HCT116 (cell line): ENCODE data around the gene SPCS2. TPM values are rescaled to one million over a fixed set of nuclear protein-coding genes. Genes with fewer than 3 reads are reported as not detected.

Source experiments
- ATAC-seq: fragments of 200-7000 bp; cut with Tn5 transposase; 2 replicates; pipeline ENCODE4 v1.9.1; 2020; ENCODE audit warnings: mild to moderate bottlenecking, moderate library complexity
- Bru-seq: library from RNA; stranded (reverse); fragments of 400-500 nt; gene quantifications from one replicate; lab custom pipeline; 2021; lab: Mats Ljungman, UMichigan
- BruChase-seq, 2 experiments: library from RNA; stranded (reverse); fragments of 400-500 nt; gene quantifications; one replicate each; lab custom pipeline; 2021; lab: Mats Ljungman, UMichigan
- BruUV-seq: library from RNA; stranded (reverse); fragments of 400-500 nt; replicated peaks from 2 replicates; lab custom pipeline; 2021; lab: Mats Ljungman, UMichigan
- CTCF ChIA-PET: fragments of 300-600 bp; sonication (Branson Sonifier 250); formaldehyde crosslinking; loops from one replicate; lab custom pipeline; 2021; ENCODE audit warnings: antibody characterized with exemption; lab: Charles Lee
- POLR2A ChIA-PET: fragments of 300-600, 350-600 bp; sonication (Branson Sonifier 250); formaldehyde crosslinking; loops from one replicate; lab custom pipeline; 2021; ENCODE audit warnings: antibody characterized with exemption; lab: Charles Lee
- RAD21 ChIA-PET, 2 experiments: fragments of 300-600 bp; sonication (Branson Sonifier 250); formaldehyde crosslinking; loops; one replicate each; lab custom pipeline; 2023; ENCODE audit warnings: low total read pairs in 2 of 2; ENCODE audit not compliant: uncharacterized antibody in 2 of 2, unreplicated experiment in 2 of 2, low non-redundant PET in 1 of 2; lab: Charles Lee
- DNase-seq: peaks from one replicate; pipeline ENCODE4 v3.0.0-alpha.2; 2010; ENCODE audit warnings: low read depth, low spot score
- H2AFZ ChIP-seq: fragments of 200-600 bp; shearing (Covaris generic), sonication (generic); 2 replicates; pipeline ENCODE4 v1.6.1; 2017; ENCODE audit warnings: low read depth, mixed run types, mixed read lengths, antibody characterized with exemption, low read length; ENCODE audit not compliant: poor library complexity, severe bottlenecking
- H3K27ac ChIP-seq: 2 replicates; pipeline ENCODE4 v1.5.1; 2012; ENCODE audit warnings: low read depth, low read length
- H3K27me3 ChIP-seq: fragments of 200-600 bp; sonication (generic); 2 replicates; pipeline ENCODE4 v1.6.1; 2016; ENCODE audit warnings: mixed run types, low read length, mixed read lengths; ENCODE audit not compliant: insufficient read depth
- H3K36me3 ChIP-seq, 2 experiments: fragments of 200-500 bp in 1 of 2; fragments of 200-600 bp in 1 of 2; sonication (Bioruptor generic) in 1 of 2; sonication (generic) in 1 of 2; 2 replicates each; pipeline versions ENCODE4 v1.5.1 to v1.6.1; 2014 to 2016; ENCODE audit warnings: low read length in 2 of 2, inconsistent platforms in 1 of 2, mixed read lengths in 1 of 2, mixed run types in 1 of 2; ENCODE audit not compliant: insufficient read depth in 2 of 2, control insufficient read depth in 1 of 2
- H3K4me1 ChIP-seq, 2 experiments: fragments of 200-600 bp in 1 of 2; sonication (generic) in 1 of 2; 2 replicates each; pipeline versions ENCODE4 v1.5.1 to v1.6.1; 2012 to 2017; ENCODE audit warnings: low read length in 2 of 2, inconsistent platforms in 1 of 2, mild to moderate bottlenecking in 1 of 2, mixed read lengths in 1 of 2, mixed run types in 1 of 2, moderate library complexity in 1 of 2; ENCODE audit not compliant: insufficient read depth in 2 of 2, control insufficient read depth in 1 of 2
- H3K4me2 ChIP-seq: fragments of 200-600 bp; sonication (generic); 2 replicates; pipeline ENCODE4 v1.6.1; 2017; ENCODE audit warnings: mixed run types, low read length, mixed read lengths
- H3K4me3 ChIP-seq, 2 experiments: fragments of 200-600 bp in 1 of 2; sonication (generic) in 1 of 2; replicated peaks in 1 of 2; 2 replicates each; pipeline ENCODE4 v1.5.1; 2011 to 2016; ENCODE audit warnings: low read length in 2 of 2, control low read depth in 1 of 2, low read depth in 1 of 2, mild to moderate bottlenecking in 1 of 2, mixed read lengths in 1 of 2, mixed run types in 1 of 2
- H3K79me2 ChIP-seq: fragments of 200-600 bp; sonication (generic); 2 replicates; pipeline ENCODE4 v1.6.1; 2017; ENCODE audit warnings: mild to moderate bottlenecking, mixed run types, low read length, moderate library complexity, mixed read lengths; ENCODE audit not compliant: insufficient read depth
- H3K9ac ChIP-seq: fragments of 200-600 bp; sonication (generic); 2 replicates; pipeline ENCODE4 v1.6.1; 2016; ENCODE audit warnings: low read length, mixed read lengths
- H3K9me2 ChIP-seq: fragments of 200-600 bp; sonication (generic), shearing (Covaris generic); 2 replicates; pipeline ENCODE4 v1.6.1; 2017; ENCODE audit warnings: mixed run types, mild to moderate bottlenecking, moderate library complexity; ENCODE audit not compliant: insufficient read depth
- H3K9me3 ChIP-seq, 2 experiments: fragments of 200-500 bp in 1 of 2; fragments of 200-600 bp in 1 of 2; sonication (Bioruptor generic) in 1 of 2; sonication (generic) in 1 of 2; 2 replicates each; pipeline ENCODE4 v1.6.1; 2014 to 2017; ENCODE audit warnings: low read length in 2 of 2, mixed read lengths in 2 of 2, inconsistent platforms in 1 of 2, low read depth in 1 of 2, mild to moderate bottlenecking in 1 of 2, mixed run types in 1 of 2, moderate library complexity in 1 of 2; ENCODE audit not compliant: control insufficient read depth in 1 of 2, insufficient read depth in 1 of 2
- H4K20me1 ChIP-seq: fragments of 200-600 bp; sonication (generic), shearing (Covaris generic); 2 replicates; pipeline ENCODE4 v1.6.1; 2017; ENCODE audit warnings: mixed run types, mild to moderate bottlenecking, moderate library complexity; ENCODE audit not compliant: insufficient read depth
- CBX3 ChIP-seq: IDR thresholded peaks from 2 replicates; pipeline ENCODE4 v1.6.1; 2012; ENCODE audit warnings: low read depth
- CEBPB ChIP-seq: IDR thresholded peaks from 2 replicates; pipeline ENCODE4 v1.6.1; 2012; ENCODE audit warnings: low read depth
- CTCF ChIP-seq, 3 experiments: fragments of 200-600 bp in 1 of 3; sonication (generic) in 1 of 3; IDR thresholded peaks in 2 of 3; conservative IDR thresholded peaks in 1 of 3; 2 replicates each; pipeline ENCODE4 v1.5.1; 2012 to 2017; ENCODE audit warnings: low read depth in 2 of 3, low read length in 2 of 3, antibody characterized with exemption in 1 of 3, borderline replicate concordance in 1 of 3, control low read depth in 1 of 3, mild to moderate bottlenecking in 1 of 3, mixed read lengths in 1 of 3, mixed run types in 1 of 3, moderate library complexity in 1 of 3; ENCODE audit not compliant: insufficient read depth in 1 of 3
- EGR1 ChIP-seq: IDR thresholded peaks from 2 replicates; pipeline ENCODE4 v1.6.1; 2012; ENCODE audit warnings: low read depth
- ELF1 ChIP-seq: IDR thresholded peaks from 2 replicates; pipeline ENCODE4 v1.6.1; 2012; ENCODE audit warnings: low read depth, borderline replicate concordance
- EZH2 ChIP-seq: fragments of 200-600 bp; sonication (generic); IDR thresholded peaks from 2 replicates; pipeline ENCODE4 v1.6.1; 2017; ENCODE audit warnings: antibody characterized with exemption, mixed run types
- EZH2phosphoT487 ChIP-seq: fragments of 200-600 bp; IDR thresholded peaks from 2 replicates; pipeline ENCODE4 v1.6.1; 2018; ENCODE audit warnings: antibody characterized with exemption, borderline replicate concordance
- FOSL1 ChIP-seq: IDR thresholded peaks from 2 replicates; pipeline ENCODE4 v1.6.1; 2012; ENCODE audit warnings: low read depth
- JUND ChIP-seq: IDR thresholded peaks from 2 replicates; pipeline ENCODE4 v1.6.1; 2012
- MAX ChIP-seq: IDR thresholded peaks from 2 replicates; pipeline ENCODE4 v1.6.1; 2012
- POLR2A ChIP-seq: IDR thresholded peaks from 2 replicates; pipeline ENCODE4 v1.7.0; 2011; ENCODE audit warnings: borderline replicate concordance; ENCODE audit not compliant: insufficient read depth, insufficient read length; ENCODE audit errors: extremely low read depth
- POLR2AphosphoS5 ChIP-seq: IDR thresholded peaks from 2 replicates; pipeline ENCODE4 v1.6.1; 2011; ENCODE audit warnings: mild to moderate bottlenecking, low read depth, low read length, moderate library complexity
- RAD21 ChIP-seq: IDR thresholded peaks from 2 replicates; pipeline ENCODE4 v1.6.1; 2012; ENCODE audit warnings: low read depth, mild to moderate bottlenecking
- SP1 ChIP-seq: IDR thresholded peaks from 2 replicates; pipeline ENCODE4 v1.6.1; 2012; ENCODE audit warnings: low read depth
- ZNF274 ChIP-seq: fragments of 200-500 bp; sonication (Bioruptor generic); IDR thresholded peaks from 2 replicates; pipeline ENCODE4 v1.6.1; 2014; ENCODE audit warnings: mild to moderate bottlenecking, low read depth, low read length, inconsistent platforms
- intact Hi-C: fragments of 100-400 bp; cut with micrococcal nuclease; formaldehyde crosslinking; loops from 2 replicates; pipeline ENCODE4 v1.10.0; 2022
- long read RNA-seq: library from polyadenylated mRNA; unstranded; transcript quantifications from one replicate; pipeline ENCODE4 v2.0.0, GENCODE V29; 2021; ENCODE audit not compliant: unreplicated experiment
- polyA plus RNA-seq: library from polyadenylated mRNA; unstranded; fragments of >200 nt; gene quantifications from 2 replicates; pipeline ENCODE4 v1.2.1, GENCODE V29; 2012; ENCODE audit warnings: missing spikeins
- total RNA-seq: library from RNA; stranded (reverse); gene quantifications from one replicate; pipeline ENCODE4 v1.2.1, GENCODE V29; 2021; ENCODE audit not compliant: unreplicated experiment
- TF ChIP-seq, protein P1 (sequence below): IDR thresholded peaks from 2 replicates; pipeline ENCODE4 v1.6.1; 2012; ENCODE audit warnings: low read depth
- TF ChIP-seq, protein P2 (sequence below): IDR thresholded peaks from 2 replicates; pipeline ENCODE4 v1.6.1; 2011; ENCODE audit warnings: mild to moderate bottlenecking, low read length, moderate library complexity; ENCODE audit not compliant: insufficient replicate concordance; ENCODE audit errors: extremely low read depth

The SPCS2 gene
- total RNA-seq (133 TPM), Bru-seq, nascent RNA (percentile 93 among the genes with signal in this experiment), BruChase-seq, experiment 1, labeled RNA remaining after a 6-hour chase (percentile 92 among the genes with signal in this experiment), BruChase-seq, experiment 2, labeled RNA remaining after a 2-hour chase (percentile 90 among the genes with signal in this experiment)
- 79.7 and 119 TPM in 2 replicates for polyA plus RNA-seq
- long read RNA-seq, partial matches to known transcripts = 13 of 29 reads
- long read RNA-seq, other reads (novel, unspliced or antisense) = 3 of 29 reads

DNA sequence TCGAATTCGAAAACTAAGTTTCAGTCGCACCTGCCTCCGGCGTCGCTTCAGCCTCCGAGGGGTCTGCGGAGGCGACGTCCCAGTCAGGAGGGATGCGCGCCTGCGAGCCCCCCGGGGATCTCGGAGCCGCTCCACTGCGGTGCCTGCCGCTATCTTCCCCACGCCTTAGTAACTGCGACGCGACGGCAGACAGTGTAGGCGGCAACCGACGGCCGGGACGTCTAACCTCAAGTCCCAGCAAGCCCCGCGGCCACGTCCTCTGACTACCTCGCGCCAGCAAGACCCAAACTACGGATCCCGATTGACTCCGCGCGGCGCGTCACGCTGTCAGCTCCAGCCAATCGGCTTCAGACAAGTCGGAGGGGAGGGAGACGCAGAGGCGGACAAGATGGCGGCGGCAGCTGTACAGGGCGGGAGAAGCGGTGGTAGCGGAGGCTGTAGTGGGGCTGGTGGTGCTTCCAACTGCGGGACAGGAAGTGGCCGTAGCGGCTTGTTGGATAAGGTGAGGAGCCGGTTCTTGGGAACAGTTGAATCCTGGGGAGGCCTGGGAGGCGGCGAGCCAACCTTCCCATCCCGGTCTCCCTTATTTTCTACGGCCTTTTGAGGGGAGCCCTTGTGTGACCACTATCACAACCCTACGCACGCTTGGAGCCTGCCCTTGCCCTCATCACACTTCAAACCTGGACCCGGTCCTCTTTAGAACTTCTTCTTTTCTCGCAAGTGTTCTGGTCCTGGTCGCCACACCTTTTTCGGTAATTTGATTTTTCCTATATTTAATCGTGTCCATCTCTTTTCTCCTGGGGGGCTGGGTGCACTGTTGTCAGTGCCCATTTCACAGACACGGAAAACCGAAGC is at the start of gene SPCS2, which contains the start of gene XRRA1:
Gene SPCS2, plus strand, starts transcription at position 369 of the 855 bp plus-strand sequence. Its CDS starts 20 bp downstream, at position 389.
Gene XRRA1, minus strand, starts transcription at position 194 of the 855 bp plus-strand sequence. CDS start 8,213 bp downstream, outside the sequence.
- ChIA-PET RAD21 (no interaction called here), POLR2A (interaction anchor here (0.5 to 1.0 kb wide), 3 partner anchors 9 to 199 kb away, joined by 3 to 5 read pairs (median 5); partner anchors contain the start of gene NEU3), CTCF (interaction anchor here (0.9 to 1.0 kb wide), 2 partner anchors 293 to 300 kb away, joined by 3 read pairs; no protein-coding TSS in a partner anchor)
- ATAC-seq (peak; percentile 98), DNase-seq (peak; percentile 97)
- Histone ChIP-seq H3K4me1 (peaks cover 8 to 19% of the 10 kb centered on the region in 2 experiments), H3K9me2 (no peaks in the 10 kb centered on the region), H3K27me3 (no peaks in the 10 kb centered on the region), H2AFZ (peak within 1 kb of the TSS; percentile 17), H3K36me3 (peaks cover 0 to 10% of the 10 kb centered on the region in 2 experiments; a peak in 1 of 4 replicates), H3K4me3 (peak within 1 kb of the TSS; percentile 100), H3K4me2 (peak within 1 kb of the TSS; percentile 91), H3K79me2 (peaks cover 67% of the 10 kb centered on the region), H4K20me1 (0 out of 2 replicates have a peak, but pooled peaks cover 4% of the 10 kb centered on the region), H3K9ac (peak within 1 kb of the TSS; percentile 97), H3K27ac (peak within 1 kb of the TSS; percentile 55), H3K9me3 (no peaks in the 10 kb centered on the region)
- TSS peak; percentile 68 for BruUV-seq
- intact Hi-C loops = no loop called here
- TF ChIP-seq FOSL1 = no peak
- TF ChIP-seq ZNF274 = no peak
- TF ChIP-seq SP1 = peak; percentile 83
- no peak for TF ChIP-seq ELF1
- TF ChIP-seq RAD21 = no peak
- peak; percentile 87 for TF ChIP-seq POLR2AphosphoS5
- TF ChIP-seq EGR1 = peak; percentile 69
- TF ChIP-seq EZH2 = no peak
- TF ChIP-seq JUND = no peak; the same call in 1 of the 2 replicates
- TF ChIP-seq, protein P1, sequence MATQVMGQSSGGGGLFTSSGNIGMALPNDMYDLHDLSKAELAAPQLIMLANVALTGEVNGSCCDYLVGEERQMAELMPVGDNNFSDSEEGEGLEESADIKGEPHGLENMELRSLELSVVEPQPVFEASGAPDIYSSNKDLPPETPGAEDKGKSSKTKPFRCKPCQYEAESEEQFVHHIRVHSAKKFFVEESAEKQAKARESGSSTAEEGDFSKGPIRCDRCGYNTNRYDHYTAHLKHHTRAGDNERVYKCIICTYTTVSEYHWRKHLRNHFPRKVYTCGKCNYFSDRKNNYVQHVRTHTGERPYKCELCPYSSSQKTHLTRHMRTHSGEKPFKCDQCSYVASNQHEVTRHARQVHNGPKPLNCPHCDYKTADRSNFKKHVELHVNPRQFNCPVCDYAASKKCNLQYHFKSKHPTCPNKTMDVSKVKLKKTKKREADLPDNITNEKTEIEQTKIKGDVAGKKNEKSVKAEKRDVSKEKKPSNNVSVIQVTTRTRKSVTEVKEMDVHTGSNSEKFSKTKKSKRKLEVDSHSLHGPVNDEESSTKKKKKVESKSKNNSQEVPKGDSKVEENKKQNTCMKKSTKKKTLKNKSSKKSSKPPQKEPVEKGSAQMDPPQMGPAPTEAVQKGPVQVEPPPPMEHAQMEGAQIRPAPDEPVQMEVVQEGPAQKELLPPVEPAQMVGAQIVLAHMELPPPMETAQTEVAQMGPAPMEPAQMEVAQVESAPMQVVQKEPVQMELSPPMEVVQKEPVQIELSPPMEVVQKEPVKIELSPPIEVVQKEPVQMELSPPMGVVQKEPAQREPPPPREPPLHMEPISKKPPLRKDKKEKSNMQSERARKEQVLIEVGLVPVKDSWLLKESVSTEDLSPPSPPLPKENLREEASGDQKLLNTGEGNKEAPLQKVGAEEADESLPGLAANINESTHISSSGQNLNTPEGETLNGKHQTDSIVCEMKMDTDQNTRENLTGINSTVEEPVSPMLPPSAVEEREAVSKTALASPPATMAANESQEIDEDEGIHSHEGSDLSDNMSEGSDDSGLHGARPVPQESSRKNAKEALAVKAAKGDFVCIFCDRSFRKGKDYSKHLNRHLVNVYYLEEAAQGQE = no peak
- no peak for TF ChIP-seq EZH2phosphoT487
- TF ChIP-seq CEBPB = no peak
- TF ChIP-seq POLR2A = peak; percentile 94
- TF ChIP-seq CTCF (IDR thresholded peaks at IDR 0.05 in 2 of 3, conservative IDR thresholded peaks at IDR 0.05 in 1 of 3; ENCODE audit: borderline replicate concordance in 1 of 3, insufficient read depth in 1 of 3, low read depth in 2 of 3, low read length in 2 of 3) = no peak
- TF ChIP-seq, protein P2, sequence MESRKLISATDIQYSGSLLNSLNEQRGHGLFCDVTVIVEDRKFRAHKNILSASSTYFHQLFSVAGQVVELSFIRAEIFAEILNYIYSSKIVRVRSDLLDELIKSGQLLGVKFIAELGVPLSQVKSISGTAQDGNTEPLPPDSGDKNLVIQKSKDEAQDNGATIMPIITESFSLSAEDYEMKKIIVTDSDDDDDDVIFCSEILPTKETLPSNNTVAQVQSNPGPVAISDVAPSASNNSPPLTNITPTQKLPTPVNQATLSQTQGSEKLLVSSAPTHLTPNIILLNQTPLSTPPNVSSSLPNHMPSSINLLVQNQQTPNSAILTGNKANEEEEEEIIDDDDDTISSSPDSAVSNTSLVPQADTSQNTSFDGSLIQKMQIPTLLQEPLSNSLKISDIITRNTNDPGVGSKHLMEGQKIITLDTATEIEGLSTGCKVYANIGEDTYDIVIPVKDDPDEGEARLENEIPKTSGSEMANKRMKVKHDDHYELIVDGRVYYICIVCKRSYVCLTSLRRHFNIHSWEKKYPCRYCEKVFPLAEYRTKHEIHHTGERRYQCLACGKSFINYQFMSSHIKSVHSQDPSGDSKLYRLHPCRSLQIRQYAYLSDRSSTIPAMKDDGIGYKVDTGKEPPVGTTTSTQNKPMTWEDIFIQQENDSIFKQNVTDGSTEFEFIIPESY = peak; percentile 44
- TF ChIP-seq CBX3 = peak; percentile 75
- peak; percentile 95 for TF ChIP-seq MAX
